ENCODE data around the gene NUP62.

Gene NUP62

GRCh38 chr19:49896863-49897621, 32.3 kb downstream of the NUP62 start, which contains the start of gene IL4I1:
IL4I1 (minus strand) TSS chr19:49896887; CDS start chr19:49896160, 727 bp downstream.
- peak; percentile 48 for DNase-seq (ENCODE audit: low read depth)

GRCh38 chr19:49895566-49896297, 33.6 kb downstream of the NUP62 start:
- no peak for DNase-seq (ENCODE audit: low read depth)

GRCh38 chr19:49894879-49895565, 34.3 kb downstream of the NUP62 start:
- peak; percentile 26 for DNase-seq (ENCODE audit: low read depth)

GRCh38 chr19:49894011-49894664, 35.2 kb downstream of the NUP62 start:
- DNase-seq (ENCODE audit: low read depth), result no peak

- DNase-seq (ENCODE audit: low read depth), result no peak
Measured at GRCh38 chr19:49892716-49893115, 36.6 kb downstream of the NUP62 start.

GRCh38 chr19:49891393-49891792, 37.9 kb downstream of the NUP62 start:
- DNase-seq (ENCODE audit: low read depth), result no peak

- DNase-seq (ENCODE audit: low read depth), result peak; percentile 55
Measured at GRCh38 chr19:49890349-49891311, 38.7 kb downstream of the NUP62 start.

- peak; percentile 64 for DNase-seq (ENCODE audit: low read depth)
Measured at GRCh38 chr19:49889687-49890348, 39.5 kb downstream of the NUP62 start.

GRCh38 chr19:49889038-49889686, 40.1 kb downstream of the NUP62 start:
- no peak for DNase-seq (ENCODE audit: low read depth)

GRCh38 chr19:49888510-49888824, 40.8 kb downstream of the NUP62 start:
- DNase-seq (ENCODE audit: low read depth), result no peak

GRCh38 chr19:49887665-49888509, 41.4 kb downstream of the NUP62 start:
- DNase-seq (ENCODE audit: low read depth), result no peak

GRCh38 chr19:49887037-49887664, 42.2 kb downstream of the NUP62 start:
- no peak for DNase-seq (ENCODE audit: low read depth)

GRCh38 chr19:49884760-49885159, 44.5 kb downstream of the NUP62 start:
- DNase-seq (ENCODE audit: low read depth), result no peak

- no peak for DNase-seq (ENCODE audit: low read depth)
Measured at GRCh38 chr19:49884109-49884508, 45.2 kb downstream of the NUP62 start.

GRCh38 chr19:49883094-49883493, 46.2 kb downstream of the NUP62 start:
- DNase-seq (ENCODE audit: low read depth), result no peak

- no peak for DNase-seq (ENCODE audit: low read depth)
Measured at GRCh38 chr19:49882643-49883042, 46.7 kb downstream of the NUP62 start.

GRCh38 chr19:49881672-49882394, 47.5 kb downstream of the NUP62 start:
- no peak for DNase-seq (ENCODE audit: low read depth)

- DNase-seq (ENCODE audit: low read depth), result no peak
Measured at GRCh38 chr19:49881186-49881585, 48.1 kb downstream of the NUP62 start.

Data from activated T-cell treated with anti-CD3 and anti-CD28 coated beads for 24 hours (primary cell).